Measurements from ENCODE around the gene PRSS8. TPM values are rescaled to one million over a fixed set of nuclear protein-coding genes. Genes with fewer than 3 reads are reported as not detected.

The PRSS8 gene
- total RNA-seq, 2 experiments from 2014 or later: 0.17 TPM; not detected in 1

- peaks cover 9% of the 10 kb centered on the region for H3K4me1 Mint-ChIP-seq
- CTCF ChIA-PET: interaction anchor here (1.1 to 8.2 kb wide), 2 partner anchors 11 to 14 kb away, joined by 3 to 47 read pairs; no protein-coding TSS in a partner anchor
- no peak overlapping the region for H3K27ac Mint-ChIP-seq
- DNase-seq: no peak
- H3K4me3 Mint-ChIP-seq: no peak overlapping the region
- H3K9me3 Mint-ChIP-seq: no peaks in the 10 kb centered on the region
- POLR2A ChIA-PET: no interaction called here
- H3K36me3 Mint-ChIP-seq (ENCODE audit: low read depth): peaks cover 9% of the 10 kb centered on the region
- H3K27me3 Mint-ChIP-seq: no peaks in the 10 kb centered on the region
These were observed 3.7 kb downstream of the PRSS8 start for GRCh38 chr16:31131841-31132271.

- Mint-ChIP-seq H3K4me3 (no peak overlapping the region), H3K27me3 (no peaks in the 10 kb centered on the region), H3K27ac (no peak overlapping the region), H3K9me3 (no peaks in the 10 kb centered on the region), H3K36me3 (ENCODE audit: low read depth) (peaks cover 9% of the 10 kb centered on the region), H3K4me1 (peaks cover 9% of the 10 kb centered on the region)
- CTCF ChIA-PET: interaction anchor here (1.1 to 8.2 kb wide), 2 partner anchors 12 to 14 kb away, joined by 3 to 47 read pairs; no protein-coding TSS in a partner anchor
- DNase-seq: no peak
- POLR2A ChIA-PET: no interaction called here
These were observed 4.1 kb downstream of the PRSS8 start for GRCh38 chr16:31131416-31131815.

GRCh38 chr16:31130899-31131298 is 4.6 kb downstream of the PRSS8 start:
- CTCF ChIA-PET: interaction anchor here (1.1 to 8.2 kb wide), 2 partner anchors 12 to 14 kb away, joined by 3 to 47 read pairs; no protein-coding TSS in a partner anchor
- no peaks in the 10 kb centered on the region for H3K9me3 Mint-ChIP-seq
- DNase-seq: no peak
- no peaks in the 10 kb centered on the region for H3K27me3 Mint-ChIP-seq
- no peak overlapping the region for H3K4me3 Mint-ChIP-seq
- H3K4me1 Mint-ChIP-seq: peaks cover 9% of the 10 kb centered on the region
- no peak overlapping the region for H3K27ac Mint-ChIP-seq
- POLR2A ChIA-PET: no interaction called here
- H3K36me3 Mint-ChIP-seq (ENCODE audit: low read depth): peaks cover 12% of the 10 kb centered on the region

- H3K27ac Mint-ChIP-seq: no peak overlapping the region
- peaks cover 12% of the 10 kb centered on the region for H3K36me3 Mint-ChIP-seq (ENCODE audit: low read depth)
- ChIA-PET POLR2A (no interaction called here), CTCF (interaction anchor here (1.3 to 8.2 kb wide), 2 partner anchors 10 to 13 kb away, joined by 3 to 47 read pairs; no protein-coding TSS in a partner anchor)
- no peaks in the 10 kb centered on the region for H3K9me3 Mint-ChIP-seq
- H3K4me1 Mint-ChIP-seq: peaks cover 9% of the 10 kb centered on the region
- no peak for DNase-seq
- no peak overlapping the region for H3K4me3 Mint-ChIP-seq
- H3K27me3 Mint-ChIP-seq: no peaks in the 10 kb centered on the region
These were observed 5.1 kb downstream of the PRSS8 start for GRCh38 chr16:31130336-31130891.

GRCh38 chr16:31129568-31130335 is 5.8 kb downstream of the PRSS8 start:
- ChIA-PET CTCF (interaction anchor here (1.0 to 8.2 kb wide), 4 partner anchors 11 to 30 kb away, joined by 3 to 47 read pairs (median 4); no protein-coding TSS in a partner anchor), POLR2A (no interaction called here)
- H3K4me1 Mint-ChIP-seq: peaks cover 9% of the 10 kb centered on the region

GRCh38 chr16:31128711-31129567 is 6.6 kb downstream of the PRSS8 start:
- H3K36me3 Mint-ChIP-seq (ENCODE audit: low read depth): peaks cover 12% of the 10 kb centered on the region
- POLR2A ChIA-PET: no interaction called here
- no peaks in the 10 kb centered on the region for H3K9me3 Mint-ChIP-seq
- CTCF ChIA-PET: interaction anchor here (1.0 to 8.2 kb wide), 5 partner anchors 10 to 29 kb away, joined by 3 to 47 read pairs (median 3); no protein-coding TSS in a partner anchor
- H3K4me3 Mint-ChIP-seq: no peak overlapping the region
- no peak for DNase-seq
- peaks cover 9% of the 10 kb centered on the region for H3K4me1 Mint-ChIP-seq
- no peaks in the 10 kb centered on the region for H3K27me3 Mint-ChIP-seq
- H3K27ac Mint-ChIP-seq: peak overlapping the region; percentile 88

More at GRCh38 chr16:31129568-31130335, 5.8 kb downstream of the PRSS8 start:
- Mint-ChIP-seq H3K9me3 (no peaks in the 10 kb centered on the region), H3K36me3 (ENCODE audit: low read depth) (peaks cover 12% of the 10 kb centered on the region), H3K4me3 (no peak overlapping the region), H3K27ac (peak overlapping the region; percentile 31), H3K27me3 (no peaks in the 10 kb centered on the region)
- no peak for DNase-seq

GRCh38 chr16:31127182-31127581 is 8.3 kb downstream of the PRSS8 start:
- Mint-ChIP-seq H3K4me1 (peaks cover 9% of the 10 kb centered on the region), H3K27me3 (no peaks in the 10 kb centered on the region), H3K36me3 (ENCODE audit: low read depth) (peaks cover 15% of the 10 kb centered on the region), H3K4me3 (no peak overlapping the region), H3K9me3 (no peaks in the 10 kb centered on the region), H3K27ac (no peak overlapping the region)
- POLR2A ChIA-PET: interaction anchor here (0.5 to 0.7 kb wide), 2 partner anchors 9 to 53 kb away, joined by 3 to 5 read pairs; no protein-coding TSS in a partner anchor
- CTCF ChIA-PET: interaction anchor here (0.7 to 8.2 kb wide), 5 partner anchors 9 to 32 kb away, joined by 3 to 47 read pairs (median 3); partner anchors contain the start of gene KAT8
- no peak for DNase-seq

GRCh38 chr16:31125844-31126243 is 9.7 kb downstream of the PRSS8 start:
- H3K27me3 Mint-ChIP-seq: no peaks in the 10 kb centered on the region
- no peak for DNase-seq
- no peak overlapping the region for H3K27ac Mint-ChIP-seq
- H3K4me1 Mint-ChIP-seq: peaks cover 9% of the 10 kb centered on the region
- no peak overlapping the region for H3K4me3 Mint-ChIP-seq
- H3K9me3 Mint-ChIP-seq: no peaks in the 10 kb centered on the region
- CTCF ChIA-PET: interaction anchor here (8.2 kb wide), 1 partner anchor 17 kb away, joined by 47 read pairs; no protein-coding TSS in a partner anchor
- peaks cover 21% of the 10 kb centered on the region for H3K36me3 Mint-ChIP-seq (ENCODE audit: low read depth)
- POLR2A ChIA-PET: no interaction called here

GRCh38 chr16:31120129-31120528 is 15.4 kb downstream of the PRSS8 start:
- peaks cover 22% of the 10 kb centered on the region for H3K36me3 Mint-ChIP-seq (ENCODE audit: low read depth)
- ChIA-PET POLR2A (no interaction called here), CTCF (interaction anchor here (3.1 kb wide), 1 partner anchor 22 kb away, joined by 23 read pairs; no protein-coding TSS in a partner anchor)
- no peaks in the 10 kb centered on the region for H3K27me3 Mint-ChIP-seq
- DNase-seq: no peak
- no peak overlapping the region for H3K27ac Mint-ChIP-seq
- H3K4me3 Mint-ChIP-seq: no peak overlapping the region
- no peaks in the 10 kb centered on the region for H3K9me3 Mint-ChIP-seq
- peaks cover 22% of the 10 kb centered on the region for H3K4me1 Mint-ChIP-seq

- peak overlapping the region; percentile 93 for H3K27ac Mint-ChIP-seq
- H3K4me1 Mint-ChIP-seq: peaks cover 34% of the 10 kb centered on the region
- ChIA-PET POLR2A (interaction anchor here (1.4 kb wide), 1 partner anchor 24 kb away, joined by 5 read pairs; no protein-coding TSS in a partner anchor), CTCF (interaction anchor here (0.9 to 3.1 kb wide), 6 partner anchors 9 to 215 kb away, joined by 3 to 33 read pairs (median 4); no protein-coding TSS in a partner anchor)
- peak overlapping the region; percentile 80 for H3K4me3 Mint-ChIP-seq
- H3K36me3 Mint-ChIP-seq (ENCODE audit: low read depth): peaks cover 22% of the 10 kb centered on the region
- no peaks in the 10 kb centered on the region for H3K27me3 Mint-ChIP-seq
- no peak for DNase-seq
- H3K9me3 Mint-ChIP-seq: no peaks in the 10 kb centered on the region
These were observed 17.0 kb downstream of the PRSS8 start for GRCh38 chr16:31118223-31119155.
